ENCODE results near the gene CFAP20. TPM values are rescaled to one million over a fixed set of nuclear protein-coding genes. Genes with fewer than 3 reads are reported as not detected.

CFAP20 gene
- total RNA-seq, 1 donor, result 26.1 TPM

DNA sequence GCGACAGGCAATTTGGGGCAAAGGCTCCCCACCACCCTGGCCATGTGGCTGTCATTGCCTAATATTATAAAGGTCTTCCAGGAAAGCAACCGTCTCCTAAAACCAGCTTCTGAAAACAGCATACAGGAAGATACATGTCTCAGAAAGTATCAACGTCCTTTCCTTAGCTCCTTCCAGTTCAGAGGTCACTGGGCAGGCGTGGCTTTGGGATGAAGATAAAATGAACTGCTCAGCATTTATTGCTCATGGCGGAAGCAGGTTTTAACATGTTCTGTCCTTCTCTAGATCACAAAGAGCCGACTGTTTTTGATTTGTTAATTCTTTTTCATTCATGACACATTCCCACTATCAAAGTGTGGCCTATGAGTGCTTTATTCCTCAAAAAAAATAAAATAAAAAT lies 8.0 kb downstream of the CFAP20 start:
- Histone ChIP-seq H3K36me3 (ENCODE audit: insufficient read depth, low read length) (peaks cover 7% of the 10 kb centered on the region), H3K4me2 (ENCODE audit: insufficient read depth, low read length) (peak overlapping the region; percentile 59), H3K4me1 (ENCODE audit: insufficient read depth, low read length) (peaks cover 38% of the 10 kb centered on the region), H3K27me3 (ENCODE audit: insufficient read depth, low read length) (no peaks in the 10 kb centered on the region), H2AFZ (ENCODE audit: low read length) (no peak overlapping the region), H3K4me3 (ENCODE audit: insufficient read depth, low read length) (no peak overlapping the region), H4K20me1 (ENCODE audit: insufficient read depth, low read length) (peaks cover 77% of the 10 kb centered on the region), H3K27ac (ENCODE audit: low read depth, low read length) (peak overlapping the region; percentile 21), H3K79me2 (ENCODE audit: insufficient read depth, low read length) (peaks cover 89% of the 10 kb centered on the region), H3K9me3 (ENCODE audit: low read depth, low read length) (no peaks in the 10 kb centered on the region)
- peak; percentile 14 for DNase-seq (ENCODE audit: insufficient read length, low spot score, missing footprints)
- TF ChIP-seq, protein P1, sequence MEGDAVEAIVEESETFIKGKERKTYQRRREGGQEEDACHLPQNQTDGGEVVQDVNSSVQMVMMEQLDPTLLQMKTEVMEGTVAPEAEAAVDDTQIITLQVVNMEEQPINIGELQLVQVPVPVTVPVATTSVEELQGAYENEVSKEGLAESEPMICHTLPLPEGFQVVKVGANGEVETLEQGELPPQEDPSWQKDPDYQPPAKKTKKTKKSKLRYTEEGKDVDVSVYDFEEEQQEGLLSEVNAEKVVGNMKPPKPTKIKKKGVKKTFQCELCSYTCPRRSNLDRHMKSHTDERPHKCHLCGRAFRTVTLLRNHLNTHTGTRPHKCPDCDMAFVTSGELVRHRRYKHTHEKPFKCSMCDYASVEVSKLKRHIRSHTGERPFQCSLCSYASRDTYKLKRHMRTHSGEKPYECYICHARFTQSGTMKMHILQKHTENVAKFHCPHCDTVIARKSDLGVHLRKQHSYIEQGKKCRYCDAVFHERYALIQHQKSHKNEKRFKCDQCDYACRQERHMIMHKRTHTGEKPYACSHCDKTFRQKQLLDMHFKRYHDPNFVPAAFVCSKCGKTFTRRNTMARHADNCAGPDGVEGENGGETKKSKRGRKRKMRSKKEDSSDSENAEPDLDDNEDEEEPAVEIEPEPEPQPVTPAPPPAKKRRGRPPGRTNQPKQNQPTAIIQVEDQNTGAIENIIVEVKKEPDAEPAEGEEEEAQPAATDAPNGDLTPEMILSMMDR (IDR thresholded peaks at IDR 0.05; ENCODE audit: extremely low read depth, low read depth, low read length), result no peak

DNA sequence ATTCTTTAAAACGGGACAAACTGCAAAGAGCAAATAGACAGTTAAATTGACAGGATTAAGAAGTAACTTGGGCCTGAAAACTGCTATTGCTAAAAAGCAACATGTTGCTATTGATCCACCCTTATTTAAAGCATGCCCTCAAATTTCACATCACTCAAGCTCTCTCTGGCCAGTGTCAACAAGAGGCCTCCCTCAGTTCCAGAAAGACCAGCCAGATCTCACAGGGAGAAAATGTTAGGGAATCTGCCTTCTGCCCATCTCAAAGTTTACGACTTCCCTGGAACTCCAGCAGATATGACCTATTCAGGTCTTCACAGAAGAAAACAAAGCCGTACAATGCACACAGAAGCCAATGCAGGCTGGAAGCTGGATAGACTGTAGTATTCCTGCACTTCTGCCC lies 8.9 kb downstream of the CFAP20 start:
- TF ChIP-seq, protein P1 (IDR thresholded peaks at IDR 0.05; ENCODE audit: extremely low read depth, low read depth, low read length), result no peak
- H4K20me1 ChIP-seq (ENCODE audit: insufficient read depth, low read length), result peaks cover 71% of the 10 kb centered on the region
- H3K27ac ChIP-seq (ENCODE audit: low read depth, low read length), result no peak overlapping the region

GRCh38 chr16:58119509-58119845 lies 9.7 kb downstream of the CFAP20 start:
- H4K20me1 ChIP-seq (ENCODE audit: insufficient read depth, low read length), result peaks cover 65% of the 10 kb centered on the region
- peaks cover 23% of the 10 kb centered on the region for H3K36me3 ChIP-seq (ENCODE audit: insufficient read depth, low read length)
- H3K4me1 ChIP-seq (ENCODE audit: insufficient read depth, low read length), result peaks cover 33% of the 10 kb centered on the region
- DNase-seq (ENCODE audit: insufficient read length, low spot score, missing footprints), result peak; percentile 4
- TF ChIP-seq, protein P1 (IDR thresholded peaks at IDR 0.05; ENCODE audit: extremely low read depth, low read depth, low read length), result no peak
- no peaks in the 10 kb centered on the region for H3K27me3 ChIP-seq (ENCODE audit: insufficient read depth, low read length)
- no peak overlapping the region for H3K4me3 ChIP-seq (ENCODE audit: insufficient read depth, low read length)
- peaks cover 83% of the 10 kb centered on the region for H3K79me2 ChIP-seq (ENCODE audit: insufficient read depth, low read length)
- no peak overlapping the region for H3K27ac ChIP-seq (ENCODE audit: low read depth, low read length)
- H2AFZ ChIP-seq (ENCODE audit: low read length), result no peak overlapping the region
- no peak overlapping the region for H3K4me2 ChIP-seq (ENCODE audit: insufficient read depth, low read length)
- H3K9me3 ChIP-seq (ENCODE audit: low read depth, low read length), result no peaks in the 10 kb centered on the region

More for the DNA sequence above, 8.9 kb downstream of the CFAP20 start:
- Histone ChIP-seq H3K4me3 (ENCODE audit: insufficient read depth, low read length) (no peak overlapping the region), H3K36me3 (ENCODE audit: insufficient read depth, low read length) (peaks cover 16% of the 10 kb centered on the region), H3K79me2 (ENCODE audit: insufficient read depth, low read length) (peaks cover 85% of the 10 kb centered on the region), H2AFZ (ENCODE audit: low read length) (no peak overlapping the region), H3K4me1 (ENCODE audit: insufficient read depth, low read length) (peaks cover 36% of the 10 kb centered on the region), H3K4me2 (ENCODE audit: insufficient read depth, low read length) (no peak overlapping the region), H3K9me3 (ENCODE audit: low read depth, low read length) (no peaks in the 10 kb centered on the region), H3K27me3 (ENCODE audit: insufficient read depth, low read length) (no peaks in the 10 kb centered on the region)
- DNase-seq (ENCODE audit: insufficient read length, low spot score, missing footprints), result no peak

- Histone ChIP-seq H3K27me3 (ENCODE audit: insufficient read depth, low read length) (no peaks in the 10 kb centered on the region), H3K79me2 (ENCODE audit: insufficient read depth, low read length) (peaks cover 78% of the 10 kb centered on the region), H4K20me1 (ENCODE audit: insufficient read depth, low read length) (peaks cover 60% of the 10 kb centered on the region), H3K4me3 (ENCODE audit: insufficient read depth, low read length) (no peak overlapping the region), H3K36me3 (ENCODE audit: insufficient read depth, low read length) (peaks cover 27% of the 10 kb centered on the region), H3K27ac (ENCODE audit: low read depth, low read length) (no peak overlapping the region), H3K4me2 (ENCODE audit: insufficient read depth, low read length) (no peak overlapping the region), H3K9me3 (ENCODE audit: low read depth, low read length) (no peaks in the 10 kb centered on the region), H2AFZ (ENCODE audit: low read length) (no peak overlapping the region), H3K4me1 (ENCODE audit: insufficient read depth, low read length) (peaks cover 30% of the 10 kb centered on the region)
- peak; percentile 22 for DNase-seq (ENCODE audit: insufficient read length, low spot score, missing footprints)
- TF ChIP-seq, protein P1 (IDR thresholded peaks at IDR 0.05; ENCODE audit: extremely low read depth, low read depth, low read length), result no peak
Observed at GRCh38 chr16:58118801-58119508, 10.2 kb downstream of the CFAP20 start.

Data from osteoblast (primary cell).